Measurements from ENCODE around the gene FUBP3.

FUBP3 gene

GRCh38 chr9:130606887-130607600 lies 27.7 kb downstream of the FUBP3 start:
- no peak for DNase-seq (ENCODE audit: low read depth in 1 of 2, low spot score in 1 of 2)

- no peak for DNase-seq (ENCODE audit: low read depth in 1 of 2, low spot score in 1 of 2)
Measured at GRCh38 chr9:130607640-130608420, 28.5 kb downstream of the FUBP3 start.

DNA sequence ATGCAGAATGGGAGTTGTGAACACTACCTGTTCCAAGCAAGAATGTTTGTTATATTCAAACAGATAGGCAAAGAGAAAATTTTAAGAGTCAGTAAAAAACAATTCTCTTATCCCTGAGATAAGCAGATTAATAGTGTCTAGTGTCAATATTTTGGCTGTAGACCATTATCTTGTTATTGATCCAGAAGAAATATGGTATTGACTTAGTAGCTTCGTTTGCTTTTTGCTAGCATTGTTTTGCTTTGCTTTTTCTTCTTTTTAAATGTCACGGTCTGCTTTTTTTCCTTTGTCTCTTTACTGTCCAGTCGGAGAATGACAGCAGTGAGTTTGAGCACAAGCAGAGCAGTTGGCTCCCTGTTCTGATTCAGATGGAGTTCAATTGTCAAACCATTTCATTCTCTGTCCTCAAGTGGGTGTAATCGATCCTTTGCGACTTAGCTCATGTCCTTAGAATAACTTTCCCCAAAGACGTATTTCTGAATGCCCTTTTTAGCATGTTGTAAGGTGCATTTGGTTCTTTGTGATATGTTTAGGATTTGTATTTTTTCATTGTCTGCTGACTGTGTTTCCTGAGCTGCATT lies 29.3 kb downstream of the FUBP3 start:
- DNase-seq (ENCODE audit: low read depth in 1 of 2, low spot score in 1 of 2) = no peak

DNA sequence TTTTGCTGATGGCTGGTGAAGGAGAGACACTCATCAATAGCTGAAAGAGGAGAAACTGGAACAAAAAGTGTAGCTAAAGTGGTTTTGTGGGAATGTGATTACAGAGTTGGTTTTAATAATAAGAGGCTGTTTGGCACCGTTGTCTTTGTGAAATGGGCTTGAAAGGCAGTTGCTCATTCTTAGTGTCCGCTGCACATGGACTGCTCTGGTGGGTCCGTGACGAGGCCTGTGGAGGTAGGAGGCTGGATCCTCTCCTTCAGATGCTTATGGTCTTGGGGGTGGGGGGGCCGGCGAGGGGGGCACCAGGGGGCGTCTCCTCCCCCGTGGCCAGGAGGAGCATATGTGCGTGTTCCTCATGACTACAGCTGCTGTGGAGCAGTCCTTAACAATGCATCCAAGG lies 29.8 kb downstream of the FUBP3 start:
- no peak for DNase-seq (ENCODE audit: low read depth in 1 of 2, low spot score in 1 of 2)

DNA sequence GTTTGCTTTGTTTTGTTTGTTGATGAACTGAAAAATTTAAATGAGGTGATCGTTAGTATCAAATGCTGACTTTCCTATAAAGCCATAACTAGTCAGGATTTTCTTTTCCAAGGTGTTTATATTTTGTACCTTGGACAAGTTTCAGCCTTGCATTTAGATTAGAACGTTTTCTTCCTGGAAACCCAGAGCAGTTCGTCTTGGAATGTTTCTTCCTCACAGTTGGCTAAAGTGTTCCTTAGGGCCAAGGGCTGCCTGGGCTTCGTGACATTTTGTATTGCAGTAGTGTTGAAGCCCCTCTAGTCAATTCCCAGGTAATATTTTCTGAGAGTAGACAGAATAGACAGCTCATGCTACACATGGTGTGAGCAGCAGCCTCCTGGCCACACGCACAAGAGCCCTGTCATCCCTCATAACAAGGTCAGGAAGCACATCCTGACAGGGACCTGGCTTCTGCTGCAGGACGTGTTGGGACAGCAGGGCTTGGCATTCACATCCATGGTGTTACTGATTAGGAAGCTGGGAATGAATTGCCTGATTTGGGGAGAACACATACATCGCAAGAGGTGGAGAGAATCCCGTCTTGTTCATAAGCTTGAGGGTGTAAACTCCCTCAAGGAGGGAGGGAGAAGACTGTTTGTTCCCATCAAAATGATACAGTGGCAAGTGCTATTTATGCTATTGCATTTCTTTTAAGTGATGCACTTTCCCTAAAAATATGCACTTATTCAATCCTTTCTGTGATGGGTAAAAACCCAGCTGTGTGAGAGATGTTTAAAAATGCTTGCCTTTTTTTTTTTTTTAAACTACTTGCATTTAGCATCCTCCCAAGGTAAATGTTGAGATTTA lies 31.7 kb downstream of the FUBP3 start:
- no peak for DNase-seq (ENCODE audit: low read depth in 1 of 2, low spot score in 1 of 2)

DNA sequence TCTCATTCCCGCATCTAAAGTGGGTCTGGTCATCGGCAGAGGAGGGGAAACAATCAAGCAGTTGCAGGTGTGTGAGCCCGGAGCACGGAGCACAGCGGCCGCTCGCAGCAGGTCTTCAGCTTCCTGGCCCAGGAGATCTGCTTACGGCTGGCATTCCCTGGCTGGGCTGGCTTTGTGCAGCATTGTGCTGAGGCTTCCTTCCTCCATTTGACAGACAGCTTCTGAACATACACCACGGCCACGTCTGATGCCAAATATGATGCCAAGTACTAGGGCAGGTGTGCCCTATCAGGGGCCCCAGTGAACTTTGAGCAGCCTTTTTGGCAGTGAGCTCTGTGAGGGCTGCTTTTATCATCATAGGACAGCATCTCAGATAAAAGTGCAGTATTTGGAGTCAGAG lies 37.1 kb downstream of the FUBP3 start:
- no peak for DNase-seq (ENCODE audit: low read depth in 1 of 2, low spot score in 1 of 2)

GRCh38 chr9:130623466-130623865 lies 44.1 kb downstream of the FUBP3 start:
- no peak for DNase-seq (ENCODE audit: low read depth in 1 of 2, low spot score in 1 of 2)

DNA sequence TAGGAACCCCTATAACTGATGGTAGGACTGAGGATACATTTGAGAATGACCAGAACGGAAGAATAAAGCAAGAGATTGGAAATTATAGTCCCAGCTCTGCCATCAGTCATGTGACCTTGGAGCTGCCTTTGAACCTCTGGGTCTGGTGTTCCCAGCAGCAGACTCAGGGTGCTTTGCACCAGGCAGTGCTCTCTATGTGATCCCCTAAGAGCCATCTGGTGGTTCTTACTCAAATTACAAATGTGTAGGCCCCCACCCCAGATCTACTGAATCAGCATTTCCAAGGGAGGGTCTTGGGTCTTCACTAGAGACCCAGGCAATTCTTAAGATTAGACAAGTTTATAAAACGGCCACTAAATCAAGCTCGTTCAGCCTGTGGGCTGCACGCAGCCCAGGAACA lies 44.8 kb downstream of the FUBP3 start:
- DNase-seq (ENCODE audit: low read depth in 1 of 2, low spot score in 1 of 2) = no peak

DNA sequence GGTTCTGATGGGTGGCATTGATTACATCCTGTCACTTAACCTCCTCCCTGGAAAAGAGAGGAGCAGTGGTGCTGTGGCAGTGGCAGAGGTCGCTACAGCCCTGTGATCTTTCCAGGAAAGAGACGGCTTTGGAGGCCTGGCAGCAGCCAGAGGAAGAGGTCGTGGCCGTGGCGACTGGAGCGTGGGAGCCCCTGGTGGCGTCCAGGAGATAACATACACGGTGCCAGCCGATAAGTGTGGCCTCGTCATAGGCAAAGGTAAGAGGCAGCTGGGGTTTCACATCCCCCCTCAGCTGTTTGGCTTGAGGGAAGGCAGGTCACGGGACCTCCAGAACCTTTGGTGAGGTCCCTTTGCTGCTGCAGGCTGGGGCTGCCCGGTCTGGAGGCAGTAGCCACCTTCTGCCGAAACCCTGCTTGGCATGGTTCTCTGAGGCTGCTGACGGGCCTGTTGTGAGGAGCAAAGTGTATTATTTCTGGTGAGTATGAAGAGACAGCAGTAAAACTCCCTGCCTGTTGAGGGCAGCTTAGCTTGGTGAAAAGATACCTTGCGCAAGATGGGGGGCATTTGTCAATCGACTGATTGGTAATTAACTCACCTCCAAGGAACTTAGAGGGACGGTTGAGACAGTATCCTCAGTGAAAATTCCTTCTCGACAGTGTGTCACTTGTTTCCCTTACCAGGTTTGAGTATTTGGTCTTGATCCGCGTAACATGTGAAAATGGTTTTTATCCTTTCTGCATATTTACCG lies 47.0 kb downstream of the FUBP3 start:
- DNase-seq (ENCODE audit: low read depth in 1 of 2, low spot score in 1 of 2) = no peak

- no peak for DNase-seq (ENCODE audit: low read depth in 1 of 2, low spot score in 1 of 2)
Measured at GRCh38 chr9:130627051-130627450, 47.7 kb downstream of the FUBP3 start.

- DNase-seq (ENCODE audit: low read depth in 1 of 2, low spot score in 1 of 2) = no peak
Measured at GRCh38 chr9:130627896-130628792, 48.8 kb downstream of the FUBP3 start.

- DNase-seq (ENCODE audit: low read depth in 1 of 2, low spot score in 1 of 2) = no peak
Measured at GRCh38 chr9:130629443-130630070, 50.2 kb downstream of the FUBP3 start.

GRCh38 chr9:130630071-130630450 lies 50.7 kb downstream of the FUBP3 start:
- no peak for DNase-seq (ENCODE audit: low read depth in 1 of 2, low spot score in 1 of 2)

GRCh38 chr9:130630506-130631330 lies 51.3 kb downstream of the FUBP3 start:
- DNase-seq (ENCODE audit: low read depth in 1 of 2, low spot score in 1 of 2) = no peak

DNA sequence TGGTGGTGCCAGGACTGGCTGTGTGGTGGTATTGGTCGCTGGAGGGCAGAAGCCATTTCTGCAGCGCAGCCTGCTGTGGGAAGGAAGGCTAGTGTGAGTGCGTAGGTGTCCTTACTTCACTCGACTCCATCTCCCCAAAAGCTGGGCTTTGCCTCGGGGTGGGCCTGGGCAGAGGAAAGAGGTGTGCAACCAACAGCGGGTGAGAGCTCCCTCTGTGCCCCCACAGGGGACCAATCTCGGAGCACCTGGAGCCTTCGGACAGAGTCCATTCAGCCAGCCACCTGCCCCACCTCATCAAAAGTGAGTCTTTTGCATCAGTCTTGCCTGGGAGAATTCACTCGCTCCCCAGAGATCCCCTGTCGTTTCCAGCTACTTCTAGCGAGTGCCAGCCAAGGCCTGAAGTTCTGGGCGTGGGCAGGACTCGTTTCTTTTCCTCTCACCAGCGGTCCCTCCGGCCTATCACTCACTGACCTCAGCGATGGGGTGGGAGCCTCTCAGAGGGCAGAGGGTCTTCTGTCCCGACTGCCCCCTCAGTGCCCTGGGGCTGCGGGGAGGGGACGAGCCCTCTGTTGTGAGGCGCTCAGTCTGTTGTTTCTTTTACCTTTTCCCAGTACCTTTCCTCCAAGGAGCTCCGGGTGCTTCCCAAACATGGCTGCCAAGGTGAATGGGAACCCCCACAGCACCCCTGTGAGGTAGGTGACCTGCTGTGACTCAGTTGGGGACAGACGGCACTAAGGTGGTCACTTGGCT lies 52.1 kb downstream of the FUBP3 start:
- no peak for DNase-seq (ENCODE audit: low read depth in 1 of 2, low spot score in 1 of 2)

GRCh38 chr9:130632081-130632710 lies 52.8 kb downstream of the FUBP3 start:
- no peak for DNase-seq (ENCODE audit: low read depth in 1 of 2, low spot score in 1 of 2)

DNA sequence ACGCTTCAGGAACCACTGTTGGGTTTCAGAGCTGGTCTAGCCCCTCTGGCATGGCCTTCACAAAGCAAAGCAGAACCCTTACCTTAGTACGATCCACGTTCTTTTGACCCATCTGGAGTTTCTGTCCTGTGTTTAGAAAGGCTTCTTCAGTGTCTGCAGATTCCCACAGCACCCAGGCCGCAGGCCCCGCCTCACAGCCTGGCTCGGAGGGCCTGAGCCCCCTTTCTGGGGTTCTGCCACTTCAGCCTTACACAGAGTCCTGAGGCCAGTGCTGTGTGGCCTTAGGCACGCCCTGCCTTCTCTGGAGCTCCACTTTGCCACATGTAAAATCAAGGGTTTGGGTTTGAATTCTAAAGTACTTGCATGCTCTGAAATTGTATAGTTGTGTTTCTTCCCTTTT lies 53.5 kb downstream of the FUBP3 start:
- DNase-seq (ENCODE audit: low read depth in 1 of 2, low spot score in 1 of 2) = no peak
